Measurements from ENCODE around the gene CYREN. TPM values are rescaled to one million over a fixed set of nuclear protein-coding genes. Genes with fewer than 3 reads are reported as not detected.
A peak's percentile ranks its signal among the peaks of the same experiment; 100 is the strongest.

Gene CYREN
- total RNA-seq, 1 donor from 2014 or later: 39.8 TPM

GRCh38 chr7:135199439-135199838 is 28.9 kb upstream of the CYREN start:
- no peak for ATAC-seq
- DNase-seq (ENCODE audit: low spot score): no peak
- intact Hi-C loops (cut with DNase I): no loop called here

- ATAC-seq: no peak
- intact Hi-C loops (cut with DNase I): no loop called here
- no peak for DNase-seq (ENCODE audit: low spot score)
These were observed 27.6 kb upstream of the CYREN start for GRCh38 chr7:135197906-135198655.

- no peak for ATAC-seq
- DNase-seq (ENCODE audit: low spot score): no peak
- intact Hi-C loops (cut with DNase I): no loop called here
These were observed 26.8 kb upstream of the CYREN start for GRCh38 chr7:135197343-135197742.

GRCh38 chr7:135195968-135196629 is 25.6 kb upstream of the CYREN start:
- no peak for DNase-seq (ENCODE audit: low spot score)
- no peak for ATAC-seq
- intact Hi-C loops (cut with DNase I): no loop called here

- ATAC-seq (no peak), DNase-seq (ENCODE audit: low spot score) (no peak)
- intact Hi-C loops (cut with DNase I): no loop called here
These were observed 24.6 kb upstream of the CYREN start for GRCh38 chr7:135195156-135195555.

- intact Hi-C loops (cut with DNase I): no loop called here
- ATAC-seq (no peak), DNase-seq (ENCODE audit: low spot score) (no peak)
These were observed 24.1 kb upstream of the CYREN start for GRCh38 chr7:135194494-135195095.

GRCh38 chr7:135193615-135194081 is 23.1 kb upstream of the CYREN start:
- DNase-seq (ENCODE audit: low spot score) (no peak), ATAC-seq (peak; percentile 61)
- intact Hi-C loops (cut with DNase I): no loop called here

GRCh38 chr7:135192914-135193536 is 22.5 kb upstream of the CYREN start:
- intact Hi-C loops (cut with DNase I): no loop called here
- DNase-seq (ENCODE audit: low spot score): no peak
- ATAC-seq: no peak

GRCh38 chr7:135190703-135191102 is 20.2 kb upstream of the CYREN start:
- intact Hi-C loops (cut with DNase I): no loop called here
- ATAC-seq (no peak), DNase-seq (ENCODE audit: low spot score) (no peak)

GRCh38 chr7:135189961-135190360 is 19.5 kb upstream of the CYREN start:
- no peak for DNase-seq (ENCODE audit: low spot score)
- peak; percentile 59 for ATAC-seq
- intact Hi-C loops (cut with DNase I): no loop called here

GRCh38 chr7:135189221-135189662 is 18.7 kb upstream of the CYREN start:
- no peak for DNase-seq (ENCODE audit: low spot score)
- no peak for ATAC-seq
- intact Hi-C loops (cut with DNase I): no loop called here

- DNase-seq (ENCODE audit: low spot score) (peak; percentile 48), ATAC-seq (no peak)
- intact Hi-C loops (cut with DNase I): no loop called here
These were observed 17.9 kb upstream of the CYREN start for GRCh38 chr7:135188298-135188984.

- no peak for DNase-seq (ENCODE audit: low spot score)
- no peak for ATAC-seq
- intact Hi-C loops (cut with DNase I): no loop called here
These were observed 16.3 kb upstream of the CYREN start for GRCh38 chr7:135186841-135187253.

- no peak for ATAC-seq
- intact Hi-C loops (cut with DNase I): no loop called here
- no peak for DNase-seq (ENCODE audit: low spot score)
These were observed 15.7 kb upstream of the CYREN start for GRCh38 chr7:135186261-135186540.

GRCh38 chr7:135185471-135186260 is 15.2 kb upstream of the CYREN start:
- peak; percentile 8 for ATAC-seq
- intact Hi-C loops (cut with DNase I): no loop called here
- DNase-seq (ENCODE audit: low spot score): no peak

GRCh38 chr7:135184254-135184841 is 13.8 kb upstream of the CYREN start:
- intact Hi-C loops (cut with DNase I): no loop called here
- ATAC-seq (no peak), DNase-seq (ENCODE audit: low spot score) (no peak)

GRCh38 chr7:135183478-135183877 is 13.0 kb upstream of the CYREN start:
- ATAC-seq (no peak), DNase-seq (ENCODE audit: low spot score) (no peak)
- intact Hi-C loops (cut with DNase I): no loop called here

- DNase-seq (ENCODE audit: low spot score) (no peak), ATAC-seq (no peak)
- intact Hi-C loops (cut with DNase I): no loop called here
These were observed 11.6 kb upstream of the CYREN start for GRCh38 chr7:135181929-135182678.
